Measurements from ENCODE around the gene PLD4. TPM values are rescaled to one million over a fixed set of nuclear protein-coding genes. Genes with fewer than 3 reads are reported as not detected.
A peak's percentile ranks its signal among the peaks of the same experiment; 100 is the strongest.

PLD4 gene
- total RNA-seq, 1 donor from 2014 or later: not detected

DNA sequence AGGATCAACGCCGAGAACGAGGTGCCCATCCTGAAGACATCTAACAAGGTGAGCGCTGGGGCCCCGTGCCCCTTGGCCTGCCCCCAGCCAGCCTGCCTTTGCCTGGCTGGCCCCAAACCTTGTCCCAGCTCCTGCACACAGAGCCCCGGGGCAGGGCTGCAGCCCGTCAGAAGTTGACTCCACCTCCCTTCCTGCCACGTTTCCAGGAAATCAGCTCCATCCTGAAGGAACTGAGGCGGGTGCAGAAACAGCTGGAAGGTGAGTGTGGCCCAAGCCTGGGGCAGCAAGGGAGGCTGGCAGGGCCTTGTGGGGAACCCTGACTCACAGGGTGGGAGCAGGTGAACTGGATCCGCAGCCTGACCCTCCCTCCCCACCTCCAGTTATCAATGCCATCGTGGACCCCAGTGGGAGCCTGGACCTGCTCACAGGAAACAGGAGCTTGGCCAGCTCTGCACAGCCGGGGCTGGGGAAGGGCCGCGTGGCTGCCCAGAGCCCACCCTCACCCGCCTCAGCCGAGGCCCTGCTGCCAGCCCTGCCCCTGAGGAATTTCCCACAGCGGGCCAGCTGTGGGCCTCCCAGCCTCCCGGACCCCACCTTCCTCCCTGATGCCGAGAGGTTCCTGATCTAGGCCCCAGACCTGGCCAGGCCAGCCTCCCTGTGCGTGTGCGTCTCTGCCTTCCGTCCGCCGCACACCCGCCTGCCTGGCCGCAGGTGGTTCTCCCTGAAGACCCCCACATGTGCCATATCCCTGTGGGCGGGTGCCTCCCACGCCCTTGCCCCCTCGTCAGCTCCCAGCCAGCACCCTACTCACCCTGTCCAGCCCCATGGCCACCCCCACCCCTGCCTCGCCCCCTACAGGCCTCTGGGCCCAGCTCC, 30.1 kb upstream of the PLD4 start:
- DNase-seq: no peak
- TF ChIP-seq, protein P1, sequence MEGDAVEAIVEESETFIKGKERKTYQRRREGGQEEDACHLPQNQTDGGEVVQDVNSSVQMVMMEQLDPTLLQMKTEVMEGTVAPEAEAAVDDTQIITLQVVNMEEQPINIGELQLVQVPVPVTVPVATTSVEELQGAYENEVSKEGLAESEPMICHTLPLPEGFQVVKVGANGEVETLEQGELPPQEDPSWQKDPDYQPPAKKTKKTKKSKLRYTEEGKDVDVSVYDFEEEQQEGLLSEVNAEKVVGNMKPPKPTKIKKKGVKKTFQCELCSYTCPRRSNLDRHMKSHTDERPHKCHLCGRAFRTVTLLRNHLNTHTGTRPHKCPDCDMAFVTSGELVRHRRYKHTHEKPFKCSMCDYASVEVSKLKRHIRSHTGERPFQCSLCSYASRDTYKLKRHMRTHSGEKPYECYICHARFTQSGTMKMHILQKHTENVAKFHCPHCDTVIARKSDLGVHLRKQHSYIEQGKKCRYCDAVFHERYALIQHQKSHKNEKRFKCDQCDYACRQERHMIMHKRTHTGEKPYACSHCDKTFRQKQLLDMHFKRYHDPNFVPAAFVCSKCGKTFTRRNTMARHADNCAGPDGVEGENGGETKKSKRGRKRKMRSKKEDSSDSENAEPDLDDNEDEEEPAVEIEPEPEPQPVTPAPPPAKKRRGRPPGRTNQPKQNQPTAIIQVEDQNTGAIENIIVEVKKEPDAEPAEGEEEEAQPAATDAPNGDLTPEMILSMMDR (IDR thresholded peaks at IDR 0.05; ENCODE audit: partially characterized antibody, unreplicated experiment): no peak
- Mint-ChIP-seq H3K4me3 (ENCODE audit: unreplicated experiment) (no peak overlapping the region), H3K4me1 (ENCODE audit: low read depth, unreplicated experiment) (peaks cover 12% of the 10 kb centered on the region), H3K36me3 (ENCODE audit: unreplicated experiment) (no peaks in the 10 kb centered on the region), H3K27me3 (ENCODE audit: unreplicated experiment) (no peaks in the 10 kb centered on the region), H3K9me3 (ENCODE audit: unreplicated experiment) (peaks cover 5% of the 10 kb centered on the region), H3K27ac (ENCODE audit: unreplicated experiment) (no peak overlapping the region)

DNA sequence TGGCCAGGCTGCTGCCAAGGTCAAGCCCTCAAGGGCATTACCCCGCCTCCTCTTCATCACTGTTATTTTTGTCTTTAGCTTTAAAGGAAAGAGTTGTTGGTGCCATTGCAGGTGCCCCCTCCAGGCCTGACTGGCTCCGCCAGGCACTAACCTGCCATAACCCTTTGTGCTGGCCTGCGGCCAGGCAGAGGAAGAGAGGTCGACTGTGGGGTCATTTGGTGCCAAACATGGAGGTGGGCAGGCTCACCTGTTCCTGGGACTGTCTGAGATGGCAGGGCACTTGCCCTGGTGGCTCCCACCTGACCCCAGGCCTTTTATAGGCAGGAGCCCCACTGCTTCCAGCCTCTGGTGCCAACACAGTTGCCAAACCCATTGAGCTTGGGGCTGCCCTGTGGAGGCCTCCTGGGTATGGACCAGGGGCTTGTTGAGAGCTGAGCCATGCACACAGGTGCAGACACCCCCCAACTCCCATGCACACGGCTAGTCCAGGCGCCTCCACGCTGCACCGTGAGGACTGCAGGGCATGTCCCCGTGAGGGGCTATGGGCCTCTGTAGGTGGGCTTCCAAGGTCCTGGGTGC, 29.4 kb upstream of the PLD4 start:
- Mint-ChIP-seq H3K27ac (ENCODE audit: unreplicated experiment) (no peak overlapping the region), H3K4me3 (ENCODE audit: unreplicated experiment) (no peak overlapping the region), H3K4me1 (ENCODE audit: low read depth, unreplicated experiment) (peaks cover 12% of the 10 kb centered on the region), H3K36me3 (ENCODE audit: unreplicated experiment) (no peaks in the 10 kb centered on the region), H3K27me3 (ENCODE audit: unreplicated experiment) (no peaks in the 10 kb centered on the region), H3K9me3 (ENCODE audit: unreplicated experiment) (peaks cover 5% of the 10 kb centered on the region)
- TF ChIP-seq, protein P1 (IDR thresholded peaks at IDR 0.05; ENCODE audit: partially characterized antibody, unreplicated experiment): no peak
- no peak for DNase-seq

DNA sequence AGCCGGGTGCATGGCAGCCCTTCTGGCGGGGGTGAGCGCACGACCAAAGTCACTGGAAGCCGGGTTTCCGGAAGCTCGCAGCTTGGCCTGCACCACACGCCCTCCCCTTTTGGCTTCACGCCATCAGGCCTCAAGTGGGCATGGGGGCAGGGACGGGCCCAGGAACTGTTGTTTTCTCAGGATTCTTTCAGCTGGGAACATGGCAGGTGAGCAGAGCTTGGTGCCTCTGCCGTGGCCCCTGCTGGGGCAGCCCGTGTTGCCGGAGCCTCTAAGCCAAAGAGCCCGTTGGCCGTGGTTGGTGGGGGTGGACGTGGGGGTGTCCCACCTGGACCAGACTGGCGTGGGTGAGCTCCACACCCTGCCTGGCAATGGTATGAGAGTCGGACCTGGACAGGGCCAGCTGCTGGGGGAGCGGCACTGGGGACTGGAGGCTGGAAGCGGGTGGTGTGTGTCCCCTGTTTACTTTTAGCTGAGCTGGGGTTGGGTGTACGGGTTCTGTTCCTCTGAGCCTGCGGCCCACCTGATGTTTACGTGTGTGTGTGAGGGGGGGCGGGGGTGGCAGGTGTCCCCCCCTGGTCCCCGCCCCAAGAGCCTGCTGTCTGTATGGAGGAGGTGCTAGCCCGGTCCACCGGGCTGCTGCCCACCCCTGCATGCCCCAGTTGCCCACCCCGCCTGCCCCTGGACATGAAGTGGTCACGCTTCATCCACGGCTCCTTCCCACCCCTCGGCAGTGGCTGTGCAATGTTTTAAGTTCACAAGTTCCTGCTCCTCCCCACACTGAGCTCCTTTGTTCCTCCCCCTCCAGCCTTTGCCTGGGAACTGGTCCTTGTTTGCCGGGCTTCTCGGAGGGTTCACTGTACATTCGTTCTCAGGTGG, 28.7 kb upstream of the PLD4 start:
- no peaks in the 10 kb centered on the region for H3K27me3 Mint-ChIP-seq (ENCODE audit: unreplicated experiment)
- H3K4me3 Mint-ChIP-seq (ENCODE audit: unreplicated experiment): no peak overlapping the region
- no peaks in the 10 kb centered on the region for H3K36me3 Mint-ChIP-seq (ENCODE audit: unreplicated experiment)
- peaks cover 5% of the 10 kb centered on the region for H3K9me3 Mint-ChIP-seq (ENCODE audit: unreplicated experiment)
- H3K27ac Mint-ChIP-seq (ENCODE audit: unreplicated experiment): no peak overlapping the region
- peaks cover 12% of the 10 kb centered on the region for H3K4me1 Mint-ChIP-seq (ENCODE audit: low read depth, unreplicated experiment)
- peak; percentile 18 for DNase-seq
- TF ChIP-seq, protein P1 (IDR thresholded peaks at IDR 0.05; ENCODE audit: partially characterized antibody, unreplicated experiment): no peak

DNA sequence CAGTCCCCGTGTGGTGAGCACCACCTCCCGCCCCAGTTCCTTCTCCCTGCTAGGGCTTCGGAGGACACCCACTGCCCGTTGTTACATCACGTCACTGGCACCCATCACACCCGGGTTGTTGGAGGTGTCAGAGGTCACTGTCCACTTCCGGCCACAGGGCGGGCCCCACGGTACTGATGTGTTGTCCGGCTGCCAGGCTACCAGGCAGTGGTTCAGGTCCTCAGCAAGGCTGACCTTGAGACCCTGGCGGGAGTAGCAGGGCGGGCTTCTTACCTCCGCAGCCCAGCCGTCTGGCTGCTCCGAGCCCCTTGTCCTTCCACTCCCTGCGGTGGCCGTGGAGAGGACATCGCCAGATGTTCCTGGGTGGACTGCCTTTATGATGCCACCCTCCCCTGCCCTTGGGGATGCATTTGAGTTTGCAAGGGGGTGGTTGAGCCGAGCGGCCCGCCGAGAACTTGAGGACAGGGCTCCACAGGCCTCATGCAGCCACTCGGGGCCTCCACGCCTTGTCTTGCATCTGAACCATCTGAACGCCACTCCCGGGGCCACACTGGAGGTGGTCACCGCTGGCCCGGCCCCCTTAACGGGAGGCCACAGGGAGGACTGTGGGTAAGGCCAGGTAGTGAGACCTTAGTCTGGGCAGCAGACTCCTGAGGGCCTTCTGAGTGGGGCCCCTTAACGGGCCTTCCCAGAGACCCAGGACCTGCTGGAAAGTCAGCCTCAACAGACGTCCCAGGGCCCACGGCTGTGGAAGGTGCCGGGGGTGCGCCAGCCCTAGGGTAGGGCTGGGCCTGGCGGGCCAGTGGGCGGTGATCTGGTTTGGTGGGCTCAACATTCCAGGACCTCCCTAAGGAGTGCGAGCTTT, 27.1 kb upstream of the PLD4 start:
- Mint-ChIP-seq H3K4me3 (ENCODE audit: unreplicated experiment) (no peak overlapping the region), H3K36me3 (ENCODE audit: unreplicated experiment) (no peaks in the 10 kb centered on the region), H3K9me3 (ENCODE audit: unreplicated experiment) (peaks cover 2% of the 10 kb centered on the region), H3K4me1 (ENCODE audit: low read depth, unreplicated experiment) (peaks cover 12% of the 10 kb centered on the region), H3K27ac (ENCODE audit: unreplicated experiment) (no peak overlapping the region), H3K27me3 (ENCODE audit: unreplicated experiment) (no peaks in the 10 kb centered on the region)
- TF ChIP-seq, protein P1 (IDR thresholded peaks at IDR 0.05; ENCODE audit: partially characterized antibody, unreplicated experiment): no peak
- DNase-seq: no peak

All from glutamatergic neuron (in vitro differentiated cells).